HG02642 (cell line): ENCODE results near the gene IGSF22.
A peak's percentile ranks its signal among the peaks of the same experiment; 100 is the strongest.

Source experiments
- ATAC-seq: cut with Tn5 transposase; IDR thresholded peaks from one replicate; pipeline ENCODE4 v1.9.1; 2021; ENCODE audit warnings: mild to moderate bottlenecking; ENCODE audit not compliant: unreplicated experiment, poor library complexity

Gene IGSF22

GRCh38 chr11:18726040-18726439 lies at the start of gene IGSF22:
TSS of gene IGSF22 (minus strand) at chr11:18726188. CDS start at chr11:18724236, 1,952 bp downstream.
- ATAC-seq, result no peak

DNA sequence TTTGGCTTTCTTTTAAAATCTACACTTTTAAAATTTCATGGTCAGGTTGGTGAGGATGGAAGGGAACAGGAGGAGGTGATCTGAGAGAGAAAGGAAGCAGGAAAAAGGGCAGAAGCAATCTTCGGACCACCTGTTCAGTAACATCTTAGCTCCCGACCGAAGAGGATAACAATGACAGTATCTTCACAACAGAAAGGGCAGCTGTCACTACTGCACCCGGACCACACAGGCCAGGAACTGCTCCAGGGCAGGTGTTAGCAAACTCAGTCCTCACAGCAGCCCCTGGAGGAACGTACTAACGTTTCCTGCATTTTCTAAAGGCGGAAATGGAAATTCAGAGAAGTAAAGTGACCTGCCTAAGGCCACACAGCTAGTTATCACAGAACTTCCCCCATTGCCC lies 48.8 kb upstream of the IGSF22 start:
- no peak for ATAC-seq

- no peak for ATAC-seq
Observed at GRCh38 chr11:18773681-18774080, 47.7 kb upstream of the IGSF22 start.

DNA sequence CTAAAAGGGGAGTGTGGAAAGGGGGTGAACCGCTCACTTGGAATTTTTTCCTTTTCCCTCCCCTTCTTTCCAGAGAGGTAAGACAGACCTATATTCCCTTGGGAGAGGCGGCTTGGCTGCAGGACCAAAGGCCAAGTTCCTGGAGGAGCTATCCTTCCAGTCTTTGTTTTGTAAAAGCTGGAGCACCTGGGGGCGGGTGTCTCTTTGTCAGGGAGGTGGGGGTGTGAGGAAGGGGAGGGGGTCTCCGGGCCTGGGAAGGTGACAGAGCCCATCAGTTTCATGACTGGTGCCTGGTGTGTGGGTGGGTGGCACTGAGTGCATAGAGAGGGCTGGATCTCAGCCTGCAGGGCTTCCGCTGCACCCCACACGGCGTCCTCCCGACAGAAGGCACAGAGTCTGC lies 47.1 kb upstream of the IGSF22 start:
- no peak for ATAC-seq

- no peak for ATAC-seq
Observed at GRCh38 chr11:18772211-18772610, 46.2 kb upstream of the IGSF22 start.

DNA sequence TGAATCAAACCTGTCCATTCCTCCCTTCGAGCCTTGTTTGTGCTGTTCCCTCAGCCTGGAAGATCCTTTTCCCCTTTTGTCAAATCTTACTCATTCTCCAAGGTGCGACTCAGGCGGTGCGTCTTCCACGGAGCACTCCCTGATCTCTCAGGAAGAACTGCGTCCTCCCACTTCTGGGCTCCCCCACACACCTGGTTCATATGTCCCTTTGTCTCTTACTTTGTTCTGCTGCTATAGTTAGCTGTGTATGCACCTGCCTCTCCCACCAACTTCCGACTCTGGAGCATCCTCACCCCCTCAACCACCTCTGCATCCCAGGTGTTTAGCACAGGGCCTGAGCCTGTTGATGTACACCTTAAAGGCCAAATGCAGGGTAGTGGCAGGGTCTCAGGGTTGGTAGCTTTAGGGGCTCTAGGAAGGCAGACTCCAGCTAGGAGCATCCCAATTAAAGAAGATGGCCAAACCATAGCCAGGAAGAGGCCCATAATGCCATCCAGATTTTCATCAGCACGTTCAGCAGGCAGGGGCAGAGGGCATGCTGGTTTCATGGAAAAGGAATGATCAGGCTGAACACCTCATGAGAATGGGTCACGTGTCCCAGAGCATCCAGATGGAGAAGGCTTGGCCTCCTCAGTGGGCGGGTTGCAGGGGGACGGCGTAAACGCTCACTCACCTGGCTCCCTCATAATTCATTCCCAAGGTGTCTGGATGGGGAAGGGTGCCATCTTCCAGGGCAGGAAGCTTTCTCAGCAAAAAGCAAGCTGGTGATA lies 45.5 kb upstream of the IGSF22 start:
- ATAC-seq, result no peak

DNA sequence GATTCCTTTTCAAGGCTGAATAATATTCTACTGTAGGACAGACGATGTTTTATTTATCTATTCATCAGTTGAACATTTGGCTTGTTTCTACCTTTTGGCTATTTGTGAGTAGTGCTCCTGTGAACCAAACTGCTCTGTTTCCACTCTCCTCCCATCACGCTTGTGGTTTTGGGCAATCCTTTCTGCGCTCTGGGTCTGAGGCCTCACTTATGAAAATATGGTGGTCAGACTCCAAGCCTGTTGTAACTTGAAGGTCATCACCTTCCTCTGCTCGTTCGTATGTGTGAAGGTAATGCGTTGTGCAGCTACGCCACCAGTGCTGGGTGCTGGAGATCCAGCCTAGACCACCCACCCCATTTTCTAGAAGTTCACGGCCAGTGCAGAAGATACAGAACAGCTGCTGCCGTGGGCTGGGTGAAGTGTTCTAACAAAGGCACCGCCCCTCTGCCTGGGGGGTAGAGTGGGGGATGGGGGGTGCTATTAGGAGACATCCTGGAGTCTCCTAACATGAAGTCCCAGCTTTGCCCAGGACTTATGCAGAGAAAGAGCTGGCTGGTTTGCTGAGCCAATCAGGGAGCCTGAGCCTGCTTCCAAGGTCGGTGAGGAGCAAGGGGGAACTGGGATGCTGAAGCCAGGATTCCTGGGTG lies 44.6 kb upstream of the IGSF22 start:
- no peak for ATAC-seq

DNA sequence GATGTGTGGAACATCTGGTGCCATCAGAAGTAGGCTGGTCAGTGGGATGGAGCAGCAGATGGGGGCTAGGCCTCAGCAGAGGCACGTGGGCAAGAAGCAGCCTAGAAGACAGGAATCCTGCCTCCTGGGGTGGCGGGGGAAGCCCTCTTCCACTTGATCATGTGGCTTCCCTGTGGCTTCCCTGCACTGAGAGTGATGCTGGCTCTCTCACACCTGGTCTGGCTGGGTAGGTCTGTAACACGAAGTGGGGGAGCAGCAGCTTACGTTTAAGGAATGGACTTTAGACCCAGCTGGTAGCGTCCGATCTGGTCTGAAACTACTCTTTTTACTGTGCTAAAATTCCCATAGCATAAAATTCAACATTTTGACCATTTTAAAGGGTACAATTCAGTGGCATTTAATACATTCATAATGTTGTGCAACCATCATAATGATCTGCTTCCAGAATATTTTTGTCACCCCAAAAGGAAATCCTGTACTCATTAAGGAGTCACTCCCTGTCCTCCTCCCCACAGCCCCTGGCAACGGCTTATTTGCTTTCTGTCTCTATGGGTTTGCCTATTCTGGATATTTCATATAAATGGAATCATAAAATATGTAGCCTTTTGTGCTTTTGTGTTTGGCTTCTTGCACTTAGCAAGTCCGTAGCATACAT lies 43.9 kb upstream of the IGSF22 start:
- peak; percentile 73 for ATAC-seq

- no peak for ATAC-seq
Observed at GRCh38 chr11:18768978-18769377, 43.0 kb upstream of the IGSF22 start.

DNA sequence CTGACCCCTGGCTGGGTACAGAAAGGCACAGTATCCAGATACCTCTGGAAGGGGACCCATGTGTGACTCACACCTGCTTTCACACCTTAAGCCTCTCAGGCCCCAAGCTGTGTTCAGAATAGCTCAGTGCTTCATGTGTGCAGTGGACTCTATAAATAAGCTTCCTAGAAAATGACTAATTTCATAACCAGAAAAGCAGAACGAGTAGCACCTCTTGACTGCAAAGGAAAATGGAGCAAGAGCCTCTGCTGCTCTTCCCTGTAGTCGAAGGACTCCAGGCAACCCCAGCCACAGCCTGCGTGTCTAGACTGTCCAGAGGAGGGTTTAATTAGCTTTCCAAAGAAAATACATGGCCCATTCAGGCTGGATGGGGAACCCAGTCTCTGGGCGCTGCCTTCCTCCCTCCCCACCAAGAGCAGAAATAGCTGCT lies 42.5 kb upstream of the IGSF22 start:
- peak; percentile 84 for ATAC-seq

DNA sequence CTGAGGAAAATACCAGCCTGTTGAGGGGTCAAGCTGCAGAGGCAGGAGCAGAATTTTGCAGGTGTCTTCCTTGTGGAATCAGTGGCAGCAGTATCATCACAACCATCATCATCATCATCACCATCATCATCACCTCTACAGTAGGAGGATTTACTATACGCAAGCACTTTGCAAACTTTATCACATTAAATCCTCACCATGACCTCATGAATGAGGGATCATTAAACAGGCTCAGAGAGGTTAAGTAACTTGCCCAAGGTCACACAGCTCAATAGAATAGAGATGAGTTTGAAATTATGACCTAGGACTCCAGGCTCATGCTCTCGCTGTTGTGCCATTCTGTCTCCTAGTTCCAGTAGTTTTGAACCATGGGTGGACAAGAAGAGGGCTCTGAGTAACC lies 40.0 kb upstream of the IGSF22 start:
- no peak for ATAC-seq

- ATAC-seq, result no peak
Observed at GRCh38 chr11:18765554-18765953, 39.6 kb upstream of the IGSF22 start.

GRCh38 chr11:18761741-18762140 lies 35.8 kb upstream of the IGSF22 start:
- ATAC-seq, result no peak

- no peak for ATAC-seq
Observed at GRCh38 chr11:18761144-18761543, 35.2 kb upstream of the IGSF22 start.

- ATAC-seq, result no peak
Observed at GRCh38 chr11:18757811-18758210, 31.8 kb upstream of the IGSF22 start.

- no peak for ATAC-seq
Observed at GRCh38 chr11:18756889-18757288, 30.9 kb upstream of the IGSF22 start.

DNA sequence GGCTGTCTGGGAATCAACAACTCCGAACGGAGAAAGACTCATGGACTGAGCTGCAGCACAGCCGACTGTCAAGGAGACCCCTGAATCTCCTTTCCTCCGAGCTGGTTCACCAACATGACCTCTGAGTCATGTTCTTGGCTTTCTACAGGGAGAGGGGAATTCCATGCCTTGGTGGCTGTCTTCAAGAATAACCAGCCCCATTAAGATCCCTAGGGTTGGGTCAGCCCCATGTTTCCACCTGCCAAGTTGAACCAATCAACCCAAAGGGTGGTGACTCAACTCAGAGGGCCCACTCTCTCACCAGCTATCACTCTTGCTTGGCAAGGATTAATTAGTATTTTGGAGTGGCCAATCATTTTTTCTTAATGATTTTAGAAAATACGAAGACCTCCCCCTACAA lies 28.3 kb upstream of the IGSF22 start:
- no peak for ATAC-seq

- ATAC-seq, result no peak
Observed at GRCh38 chr11:18752502-18752901, 26.5 kb upstream of the IGSF22 start.

DNA sequence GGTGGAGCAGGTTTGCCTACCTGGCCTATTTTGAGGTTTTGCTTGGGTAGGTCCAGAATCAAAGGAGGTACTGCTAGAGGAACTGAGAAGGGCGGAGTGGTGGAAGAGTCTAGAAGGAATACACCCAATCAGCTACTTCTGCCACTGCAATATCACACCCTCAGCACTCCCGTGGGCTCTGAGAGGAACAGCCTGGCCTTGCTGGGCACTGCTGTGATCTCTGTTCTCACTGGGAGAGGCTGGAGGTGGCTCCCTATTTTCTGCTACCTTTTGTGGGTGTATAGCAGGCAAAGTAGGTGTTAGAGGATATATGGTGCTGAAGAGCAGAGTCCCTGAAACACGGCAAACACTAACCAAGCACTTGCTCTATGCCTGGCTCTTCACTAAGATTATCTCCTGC lies 25.0 kb upstream of the IGSF22 start:
- ATAC-seq, result no peak

- no peak for ATAC-seq
Observed at GRCh38 chr11:18749681-18750319, 23.8 kb upstream of the IGSF22 start.

GRCh38 chr11:18748766-18749365 lies 22.9 kb upstream of the IGSF22 start:
- no peak for ATAC-seq
